CD14-positive monocyte (primary cell): ENCODE measurements around the gene HSD17B14. TPM values are rescaled to one million over a fixed set of nuclear protein-coding genes. Genes with fewer than 3 reads are reported as not detected.
A peak's percentile ranks its signal among the peaks of the same experiment; 100 is the strongest.

Source experiments
- DNase-seq, 3 donors: peaks; one replicate each; pipeline ENCODE4 v3.0.0-alpha.2; 2011 to 2022
- H2AFZ ChIP-seq: 2 replicates; pipeline ENCODE4 v1.6.0; 2012; ENCODE audit warnings: mild to moderate bottlenecking, low read depth, low read length, inconsistent platforms; ENCODE audit not compliant: insufficient read depth, poor library complexity, severe bottlenecking
- H3K27ac ChIP-seq, 2 donors: 1 replicate in 1 of 2; 2 replicates in 1 of 2; pipeline ENCODE4 v1.5.1; 2012 to 2013; ENCODE audit warnings: low read length in 2 of 2, control low read depth in 1 of 2, inconsistent platforms in 1 of 2, low read depth in 1 of 2, mild to moderate bottlenecking in 1 of 2
- H3K27me3 ChIP-seq, 2 donors: one replicate each; pipeline versions ENCODE4 v1.6.0 to v1.6.1; 2011 to 2013; ENCODE audit warnings: low read length in 2 of 2; ENCODE audit not compliant: control insufficient read depth in 2 of 2, insufficient read depth in 2 of 2
- H3K36me3 ChIP-seq, 2 donors: replicated peaks in 1 of 2; 1 replicate in 1 of 2; 2 replicates in 1 of 2; pipeline versions ENCODE4 v1.5.1 to v1.6.1; 2012 to 2013; ENCODE audit warnings: low read length in 2 of 2, control low read depth in 1 of 2, inconsistent platforms in 1 of 2, mild to moderate bottlenecking in 1 of 2; ENCODE audit not compliant: insufficient read depth in 2 of 2, control insufficient read depth in 1 of 2
- H3K4me1 ChIP-seq, 2 donors: 1 replicate in 1 of 2; 2 replicates in 1 of 2; pipeline versions ENCODE4 v1.5.1 to v1.6.1; 2012 to 2013; ENCODE audit warnings: low read length in 2 of 2, control low read depth in 1 of 2, inconsistent platforms in 1 of 2, mild to moderate bottlenecking in 1 of 2, moderate library complexity in 1 of 2; ENCODE audit not compliant: insufficient read depth in 2 of 2, control insufficient read depth in 1 of 2
- H3K4me2 ChIP-seq: replicated peaks from 2 replicates; pipeline ENCODE3; 2012; ENCODE audit warnings: low read length, moderate library complexity, mild to moderate bottlenecking; ENCODE audit not compliant: poor library complexity, severe bottlenecking; ENCODE audit errors: extremely low read depth
- H3K4me3 ChIP-seq, 3 experiments: fragments of 200-600 bp in 1 of 3; sonication (generic) in 1 of 3; replicated peaks in 1 of 3; 1 replicate in 2 of 3; 2 replicates in 1 of 3; pipeline ENCODE4 v1.5.1; 2011 to 2013; ENCODE audit warnings: low read length in 3 of 3, mild to moderate bottlenecking in 3 of 3, control low read depth in 2 of 3, low read depth in 2 of 3, inconsistent platforms in 1 of 3, moderate library complexity in 1 of 3
- H3K79me2 ChIP-seq: 2 replicates; pipeline ENCODE4 v1.6.0; 2012; ENCODE audit warnings: mild to moderate bottlenecking, control low read depth, inconsistent platforms, low read length, moderate library complexity; ENCODE audit not compliant: insufficient read depth
- H3K9ac ChIP-seq: 2 replicates; pipeline ENCODE4 v1.6.0; 2017; ENCODE audit warnings: low read length, mild to moderate bottlenecking; ENCODE audit not compliant: insufficient read depth, poor library complexity, severe bottlenecking
- H3K9me3 ChIP-seq, 2 donors: replicated peaks in 1 of 2; 1 replicate in 1 of 2; 2 replicates in 1 of 2; pipeline versions ENCODE4 v1.5.1 to v1.6.1; 2012 to 2013; ENCODE audit warnings: low read length in 2 of 2, control low read depth in 1 of 2; ENCODE audit not compliant: control insufficient read depth in 1 of 2, insufficient read depth in 1 of 2
- H4K20me1 ChIP-seq: 2 replicates; pipeline ENCODE4 v1.6.0; 2012; ENCODE audit warnings: mild to moderate bottlenecking, low read length, control low read depth, moderate library complexity; ENCODE audit not compliant: insufficient read depth
- H3K27ac Mint-ChIP-seq, 7 donors: one replicate each; pipeline ENCODE4 v1.8.0; 2020; ENCODE audit warnings: mild to moderate bottlenecking in 7 of 7, mixed read lengths in 7 of 7, moderate library complexity in 6 of 7, inconsistent platforms in 2 of 7
- H3K27me3 Mint-ChIP-seq, 3 donors: one replicate each; pipeline ENCODE4 v1.8.0; 2021 to 2022; ENCODE audit warnings: low read depth in 3 of 3, mild to moderate bottlenecking in 3 of 3, mixed read lengths in 3 of 3, moderate library complexity in 3 of 3, inconsistent platforms in 1 of 3
- H3K36me3 Mint-ChIP-seq, 2 donors: one replicate each; pipeline ENCODE4 v1.8.0; 2020; ENCODE audit warnings: mixed read lengths in 2 of 2, inconsistent platforms in 1 of 2, mild to moderate bottlenecking in 1 of 2
- H3K4me1 Mint-ChIP-seq: one replicate; pipeline ENCODE4 v1.8.0; 2020; ENCODE audit warnings: mild to moderate bottlenecking, mixed read lengths
- H3K4me3 Mint-ChIP-seq, 2 donors: one replicate each; pipeline ENCODE4 v1.8.0; 2020; ENCODE audit warnings: mild to moderate bottlenecking in 2 of 2, mixed read lengths in 2 of 2, moderate library complexity in 1 of 2
- H3K9me3 Mint-ChIP-seq, 7 donors: one replicate each; pipeline ENCODE4 v1.8.0; 2020 to 2022; ENCODE audit warnings: mixed read lengths in 7 of 7, mild to moderate bottlenecking in 6 of 7, moderate library complexity in 6 of 7, inconsistent platforms in 2 of 7
- WGBS: methylation state at CpG from one replicate; pipeline ENCODE4 v1.1.5; 2013; ENCODE audit warnings: missing lambda C conversion rate; ENCODE audit not compliant: insufficient coverage; 5-methylcytosine and 5-hydroxymethylcytosine counted together
- intact Hi-C, 2 donors: fragments of 100-400 bp; cut with micrococcal nuclease; formaldehyde crosslinking; loops; one replicate each; pipeline versions ENCODE4 v1.15.0 to v1.15.1; 2023
- polyA plus RNA-seq, 3 donors: library from polyadenylated mRNA; depleted of rRNA in 1 of 3; unstranded in 2 of 3; stranded (reverse) in 1 of 3; fragments of 300-500 nt in 2 of 3; fragments of >200 nt in 1 of 3; fragmentation: Illumina TruSeq in 2 of 3; gene quantifications; 1 replicate in 2 of 3; 2 replicates in 1 of 3; pipeline ENCODE4 v1.2.3, GENCODE V29; 2012 to 2021
- TF ChIP-seq, protein P1 (sequence below): fragments of 200-600 bp; IDR thresholded peaks from one replicate; pipeline ENCODE4 v1.8.0; 2022; ENCODE audit warnings: antibody characterized with exemption, mild to moderate bottlenecking

The HSD17B14 gene
- polyA plus RNA-seq, 3 donors = not detected

DNA sequence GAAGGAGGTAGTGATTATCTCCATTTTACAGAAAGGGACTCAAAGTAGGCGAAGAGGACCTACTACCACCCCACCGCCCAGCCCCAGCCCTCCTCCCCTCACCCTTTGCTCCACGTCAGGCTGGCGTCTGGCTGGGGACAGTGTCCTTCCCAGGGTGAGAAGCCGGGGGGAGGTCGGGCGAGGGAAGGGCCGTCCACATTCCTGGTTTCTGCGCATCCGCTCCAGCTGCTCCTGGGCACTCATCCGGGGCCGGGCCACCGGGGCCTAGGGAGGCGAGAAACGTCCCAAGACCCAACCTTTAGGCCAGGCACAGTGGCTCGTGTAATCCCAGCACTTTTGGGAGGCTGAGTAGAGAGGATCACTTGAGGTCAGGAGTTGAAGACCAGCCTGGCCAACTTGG is 4.8 kb upstream of the HSD17B14 start:
- Histone ChIP-seq H3K27ac (no peak overlapping the region), H3K9ac (no peak overlapping the region), H3K4me2 (no peak overlapping the region), H4K20me1 (no peaks in the 10 kb centered on the region), H3K9me3 (no peaks in the 10 kb centered on the region), H3K79me2 (no peaks in the 10 kb centered on the region), H3K27me3 (peaks cover 0 to 18% of the 10 kb centered on the region in 2 donors), H3K36me3 (no peaks in the 10 kb centered on the region), H3K4me3 (no peak overlapping the region), H3K4me1 (peaks cover 13 to 14% of the 10 kb centered on the region in 2 donors), H2AFZ (no peak overlapping the region)
- Mint-ChIP-seq H3K9me3 (peaks cover 0 to 3% (median 0%) of the 10 kb centered on the region in 7 donors), H3K4me3 (no peak overlapping the region), H3K4me1 (peaks cover 13% of the 10 kb centered on the region), H3K27ac (no peak overlapping the region), H3K27me3 (peaks cover 16 to 19% (median 17%) of the 10 kb centered on the region in 3 donors), H3K36me3 (peaks cover 0 to 3% of the 10 kb centered on the region in 2 donors)
- DNase-seq = no peak
- TF ChIP-seq, protein P1, sequence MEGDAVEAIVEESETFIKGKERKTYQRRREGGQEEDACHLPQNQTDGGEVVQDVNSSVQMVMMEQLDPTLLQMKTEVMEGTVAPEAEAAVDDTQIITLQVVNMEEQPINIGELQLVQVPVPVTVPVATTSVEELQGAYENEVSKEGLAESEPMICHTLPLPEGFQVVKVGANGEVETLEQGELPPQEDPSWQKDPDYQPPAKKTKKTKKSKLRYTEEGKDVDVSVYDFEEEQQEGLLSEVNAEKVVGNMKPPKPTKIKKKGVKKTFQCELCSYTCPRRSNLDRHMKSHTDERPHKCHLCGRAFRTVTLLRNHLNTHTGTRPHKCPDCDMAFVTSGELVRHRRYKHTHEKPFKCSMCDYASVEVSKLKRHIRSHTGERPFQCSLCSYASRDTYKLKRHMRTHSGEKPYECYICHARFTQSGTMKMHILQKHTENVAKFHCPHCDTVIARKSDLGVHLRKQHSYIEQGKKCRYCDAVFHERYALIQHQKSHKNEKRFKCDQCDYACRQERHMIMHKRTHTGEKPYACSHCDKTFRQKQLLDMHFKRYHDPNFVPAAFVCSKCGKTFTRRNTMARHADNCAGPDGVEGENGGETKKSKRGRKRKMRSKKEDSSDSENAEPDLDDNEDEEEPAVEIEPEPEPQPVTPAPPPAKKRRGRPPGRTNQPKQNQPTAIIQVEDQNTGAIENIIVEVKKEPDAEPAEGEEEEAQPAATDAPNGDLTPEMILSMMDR = no peak
- intact Hi-C loops = no loop called here
- WGBS = 100% methylated on average over 13 of the region's 16 CpGs

DNA sequence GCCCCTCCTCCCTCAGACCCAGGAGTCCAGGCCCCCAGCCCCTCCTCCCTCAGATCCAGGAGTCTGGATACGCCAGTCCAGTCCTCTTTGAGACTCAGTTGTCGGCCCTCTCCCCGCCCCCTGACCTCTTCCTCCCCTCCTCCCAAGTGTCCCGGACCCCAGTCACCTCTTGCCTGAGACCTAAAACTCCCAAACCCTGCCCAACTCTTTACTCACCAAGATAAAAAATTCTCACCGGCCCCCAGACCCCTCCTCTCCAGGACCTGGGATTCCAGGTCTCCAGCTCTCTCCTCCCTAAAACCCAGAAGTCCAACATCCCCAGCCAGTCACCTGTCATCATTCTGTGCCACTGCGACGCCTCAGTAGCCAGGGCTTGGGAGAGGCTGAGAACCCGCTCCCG is 1.4 kb upstream of the HSD17B14 start:
- peak overlapping the region in 1 of 7 donors; percentile 10 for H3K27ac Mint-ChIP-seq
- WGBS = 71% methylated on average over 5 of the region's 9 CpGs
- no peak overlapping the region for H3K4me2 ChIP-seq

More for the DNA sequence above, 1.4 kb upstream of the HSD17B14 start:
- Histone ChIP-seq H3K9me3 (no peaks in the 10 kb centered on the region), H3K36me3 (no peaks in the 10 kb centered on the region), H2AFZ (no peak overlapping the region), H3K9ac (no peak overlapping the region), H3K79me2 (no peaks in the 10 kb centered on the region), H3K27ac (no peak overlapping the region), H3K4me3 (no peak overlapping the region), H4K20me1 (no peaks in the 10 kb centered on the region), H3K27me3 (peaks cover 0 to 20% of the 10 kb centered on the region in 2 donors), H3K4me1 (peaks cover 20 to 22% of the 10 kb centered on the region in 2 donors)
- intact Hi-C loops = loop anchor here (5.0 to 10.0 kb wide), 2 partner anchors 190 to 193 kb away; partner anchors contain the start of gene CA11 (in 2 of the 2)
- Mint-ChIP-seq H3K9me3 (peaks cover 0 to 4% (median 0%) of the 10 kb centered on the region in 7 donors), H3K36me3 (peaks cover 0 to 3% of the 10 kb centered on the region in 2 donors), H3K4me1 (peaks cover 22% of the 10 kb centered on the region), H3K27me3 (peaks cover 21 to 26% (median 23%) of the 10 kb centered on the region in 3 donors), H3K4me3 (peak overlapping the region in 1 of 2 donors; percentile 30)
- DNase-seq = no peak
- TF ChIP-seq, protein P1 = no peak
